RPMI8226 (cell line): ENCODE results near the gene ATF7.
"Not testable (repeated sequence)": the region's sequence is repeated elsewhere in the genome, so short reads cannot be mapped to it uniquely, and the experiment has no call there.

Source experiments
- DNase-seq: peaks from one replicate; pipeline ENCODE4 v3.0.0-alpha.2; 2015

ATF7 gene

DNA sequence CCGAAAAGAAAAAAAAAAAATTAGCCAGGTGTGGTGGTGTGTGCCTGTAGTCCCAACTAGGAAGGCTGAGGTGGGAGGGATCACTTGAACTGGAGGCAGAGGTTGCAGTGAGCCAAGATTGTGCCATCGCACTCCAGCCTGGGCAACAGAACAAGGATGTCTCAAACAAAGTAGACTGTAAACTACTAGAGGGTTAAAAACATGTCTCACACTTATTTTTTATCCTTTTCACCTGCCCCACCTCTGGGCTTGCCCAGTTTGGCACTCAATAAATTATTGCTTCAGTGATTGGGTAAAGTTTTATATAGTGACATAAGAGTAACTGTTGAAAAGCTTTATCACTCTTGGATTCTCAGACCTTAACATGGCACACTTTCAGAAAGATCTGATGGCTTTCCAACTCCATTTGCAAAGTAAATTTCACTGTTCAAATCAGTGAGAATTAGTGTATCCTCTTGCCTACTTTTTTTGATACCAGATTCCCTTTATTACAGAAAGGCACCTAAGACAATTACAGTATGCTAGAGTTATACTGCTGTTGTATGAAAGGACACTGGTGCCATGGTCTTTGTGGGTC, 62.6 kb downstream of the ATF7 start:
- DNase-seq = no peak

DNA sequence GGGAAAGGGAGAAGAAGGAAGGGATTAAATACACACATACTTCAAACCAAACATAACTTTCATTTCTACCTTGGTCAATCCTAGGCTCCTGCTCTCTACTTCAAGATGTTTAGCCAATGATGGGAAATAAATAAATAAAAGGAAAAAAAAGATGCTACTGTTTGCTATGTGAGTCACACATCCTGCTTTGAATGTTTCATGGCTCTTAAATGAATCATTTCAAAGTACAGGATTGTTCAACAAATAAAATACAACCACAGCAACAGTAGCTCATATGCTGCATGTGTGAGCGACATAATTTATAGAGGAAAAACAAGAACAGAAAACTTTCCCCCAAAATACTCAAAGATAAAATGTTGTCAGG, 64.6 kb downstream of the ATF7 start:
- no peak for DNase-seq

DNA sequence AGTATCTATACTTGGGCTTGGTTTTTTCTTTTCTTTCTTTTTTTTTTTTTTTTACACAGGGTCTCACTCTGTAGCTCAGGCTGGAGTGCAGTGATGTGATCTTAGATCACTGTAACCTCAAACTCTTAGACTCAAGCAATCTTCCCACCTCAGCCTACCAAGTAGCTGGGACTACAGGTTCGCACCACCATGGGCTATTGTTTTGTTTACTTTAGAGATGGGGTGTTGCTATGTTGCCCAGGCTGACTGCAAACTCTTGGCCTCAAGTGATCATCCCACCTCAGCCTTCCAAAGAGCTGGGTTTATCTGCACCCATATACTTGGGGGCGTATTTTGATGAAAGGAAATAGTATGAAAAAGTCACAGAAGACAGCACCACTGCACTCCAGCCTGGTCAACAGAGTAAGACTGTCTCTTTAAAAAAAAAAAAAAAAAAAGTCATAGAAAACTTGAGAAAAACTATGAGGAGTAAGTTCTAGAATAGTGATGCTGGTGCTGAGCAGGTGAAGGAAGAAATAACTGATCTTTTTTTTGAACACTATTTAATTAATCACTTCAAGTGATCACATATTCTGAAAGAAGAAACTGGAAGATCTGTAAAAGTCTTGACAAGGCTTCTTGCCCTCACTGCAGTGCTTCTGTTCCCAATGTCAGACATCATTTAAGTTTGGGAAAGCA, 65.1 kb downstream of the ATF7 start:
- no peak for DNase-seq

DNA sequence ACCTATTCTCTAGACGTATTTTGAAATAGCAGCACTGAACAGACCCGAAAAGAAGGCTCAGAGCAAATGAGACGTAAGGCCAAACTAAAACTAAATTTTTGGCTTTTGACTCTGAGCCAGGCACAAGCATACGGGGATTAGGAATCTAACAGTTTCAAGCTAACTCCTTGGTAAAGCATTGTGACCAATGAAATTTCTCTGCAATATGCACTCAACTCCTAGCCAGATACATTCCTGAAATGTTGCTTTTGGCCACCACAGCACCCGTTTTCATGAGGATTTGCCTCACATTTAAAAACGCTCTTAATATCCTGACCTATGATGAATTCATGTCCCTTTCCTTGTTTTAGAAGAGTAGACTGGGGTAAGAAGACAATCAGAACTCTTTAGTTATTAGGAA, 65.8 kb downstream of the ATF7 start:
- no peak for DNase-seq

DNA sequence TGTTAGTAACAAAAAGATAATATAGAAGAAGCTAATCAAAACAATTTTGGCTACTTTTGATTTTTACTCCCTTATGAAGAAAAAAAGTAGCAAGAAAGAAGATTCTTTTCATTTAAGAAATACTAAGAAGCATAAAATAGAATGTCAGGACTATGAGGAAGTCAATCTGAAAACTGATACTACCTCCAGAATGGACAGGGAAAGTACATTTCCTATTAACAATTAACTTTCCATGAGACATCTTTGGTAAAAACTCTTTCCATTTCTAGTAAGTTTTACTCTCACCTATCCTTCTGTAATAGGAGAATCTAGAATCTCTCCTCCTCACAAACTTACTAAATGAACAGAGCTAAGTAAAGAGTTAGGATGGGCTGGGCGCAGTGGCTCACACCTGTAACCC, 67.6 kb downstream of the ATF7 start:
- DNase-seq = no peak

DNA sequence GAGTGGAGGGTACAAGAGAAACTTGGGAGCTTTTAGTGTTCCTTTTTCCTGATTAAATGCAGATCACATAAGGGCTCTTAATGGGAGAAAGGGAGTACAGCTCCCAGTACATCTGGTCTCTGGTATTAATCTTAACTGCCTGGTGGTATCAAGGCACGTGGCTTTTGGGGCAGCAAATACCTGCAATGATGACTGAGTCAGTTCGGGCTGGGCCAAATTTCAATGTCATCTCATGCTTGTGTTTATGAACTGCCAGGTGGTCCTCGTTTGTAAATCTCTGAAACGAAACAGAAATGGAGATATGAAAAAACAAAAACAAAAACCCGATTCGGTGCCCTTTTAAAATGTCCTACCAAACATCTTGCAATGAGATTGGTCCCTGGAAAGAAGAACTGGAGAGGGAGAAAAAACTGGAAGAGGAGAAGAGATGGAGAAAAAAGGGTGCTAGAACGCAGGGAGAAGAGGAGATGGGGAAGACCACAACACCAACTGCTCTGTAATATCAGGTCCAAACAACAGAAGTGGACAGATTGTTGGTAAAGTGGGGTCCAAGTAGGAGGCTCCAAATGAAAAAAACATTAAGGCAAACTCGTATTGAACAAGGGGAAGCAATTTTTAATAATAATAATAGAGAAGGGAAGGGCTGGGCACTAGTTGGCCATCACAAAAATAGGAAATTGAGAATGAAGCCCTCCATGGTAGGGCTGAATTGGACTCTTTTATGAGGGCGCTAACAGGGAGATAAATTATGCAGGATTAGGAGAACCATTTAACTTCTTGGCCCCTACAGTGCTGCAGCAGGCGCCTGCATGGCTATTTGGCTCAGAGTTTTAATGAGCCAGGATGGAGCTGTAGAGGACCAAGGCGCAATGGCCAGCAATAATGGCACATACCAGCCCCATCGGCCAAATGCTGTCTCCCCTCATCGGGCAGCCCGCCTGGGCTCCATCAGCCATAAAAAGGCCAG, 73.5 kb downstream of the ATF7 start:
- no peak for DNase-seq

DNA sequence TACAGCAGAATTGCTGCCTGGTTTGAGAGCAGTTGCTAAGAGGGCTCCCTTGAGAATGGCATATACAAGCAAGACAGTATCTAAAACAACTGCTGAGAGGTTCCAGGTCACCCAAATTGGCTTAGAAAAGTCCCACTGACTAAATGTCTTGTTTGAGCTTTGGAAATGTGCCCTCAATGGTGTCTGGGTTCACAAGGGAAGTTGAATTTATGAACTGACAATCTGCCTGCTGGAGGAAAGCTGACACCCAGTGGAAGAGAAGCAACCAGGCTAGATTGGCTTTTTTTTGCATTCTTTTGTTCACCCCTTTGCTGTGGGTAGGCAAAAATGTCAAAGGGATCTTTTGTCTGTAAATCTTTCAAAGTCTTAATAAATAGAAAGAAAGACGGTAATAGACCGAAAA, 74.3 kb downstream of the ATF7 start:
- no peak for DNase-seq

DNA sequence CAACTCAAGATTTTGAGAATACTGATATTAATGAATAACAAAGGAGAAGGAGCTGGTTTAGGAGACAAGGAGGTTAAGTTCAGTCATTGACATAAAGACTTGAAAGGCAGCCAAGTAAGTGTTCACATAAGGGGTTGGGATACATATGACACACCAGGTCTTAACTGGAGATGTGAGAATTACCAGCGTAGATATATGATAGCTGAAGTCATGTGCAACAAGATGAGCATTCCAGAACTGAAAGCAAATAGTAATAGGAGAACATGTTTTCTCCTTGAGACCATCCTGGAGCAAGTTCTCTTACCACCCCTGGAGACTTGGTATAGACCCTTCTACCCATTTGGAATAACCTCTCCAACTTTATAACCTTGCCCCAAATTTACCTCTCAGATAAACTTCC, 75.6 kb downstream of the ATF7 start:
- DNase-seq = no peak

DNA sequence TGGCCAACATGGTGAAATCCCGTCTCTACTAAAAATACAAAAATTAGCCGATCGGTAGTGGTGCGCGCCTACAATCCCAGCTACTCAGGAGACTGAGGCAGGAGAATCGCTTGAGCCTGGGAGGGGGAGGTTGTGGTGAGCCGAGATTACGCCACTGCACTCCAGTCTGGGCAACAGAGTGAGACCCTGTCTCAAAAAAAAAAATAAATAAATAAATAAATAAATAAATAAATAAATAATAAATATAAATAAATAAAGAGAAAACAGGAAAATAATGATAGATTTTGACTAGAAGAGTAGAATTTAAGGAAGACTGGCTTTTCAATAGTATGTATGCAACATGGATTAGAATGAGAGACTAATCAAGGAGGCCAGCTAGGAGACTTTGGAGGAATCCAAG, 76.1 kb downstream of the ATF7 start:
- DNase-seq = not testable (repeated sequence)

DNA sequence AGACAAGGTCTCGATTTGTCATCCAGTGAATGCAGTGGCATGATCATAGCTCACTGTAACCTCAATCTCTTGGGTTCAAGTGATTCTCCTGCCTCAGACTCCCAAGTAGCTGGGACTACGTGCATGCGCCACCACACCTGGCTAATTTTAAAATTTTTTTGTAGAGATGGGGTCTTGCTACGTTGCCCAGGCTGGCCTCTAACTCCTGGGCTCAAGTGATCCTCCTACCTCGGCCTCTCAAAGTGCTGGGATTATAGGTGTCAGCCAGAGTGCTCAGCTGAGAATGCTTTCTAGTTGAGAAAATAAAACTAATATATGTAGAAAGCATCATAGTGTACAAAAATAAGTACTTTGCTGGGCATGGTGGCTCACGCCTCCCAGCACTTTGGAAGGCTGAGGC, 77.8 kb downstream of the ATF7 start:
- DNase-seq = not testable (repeated sequence)

DNA sequence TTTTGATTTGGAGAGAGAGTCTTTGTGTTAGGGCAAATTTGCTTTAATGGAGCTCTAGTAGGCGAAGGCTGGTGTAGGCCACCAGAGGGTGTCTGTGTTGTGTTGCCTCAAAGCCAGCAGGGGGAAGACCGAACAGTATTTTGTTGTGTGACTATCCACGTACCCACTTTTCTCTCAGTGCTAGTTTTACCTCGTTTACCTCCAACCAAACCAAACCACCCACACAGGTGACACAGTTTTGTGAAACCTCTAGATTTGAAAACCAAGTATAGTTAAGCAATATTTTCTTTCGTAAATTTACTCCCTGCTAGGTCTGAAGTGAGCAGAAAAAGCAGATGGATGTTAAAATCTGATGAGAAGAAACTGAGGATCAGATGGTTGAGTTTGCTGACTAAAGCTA, 82.6 kb downstream of the ATF7 start:
- peak; percentile 47 for DNase-seq

DNA sequence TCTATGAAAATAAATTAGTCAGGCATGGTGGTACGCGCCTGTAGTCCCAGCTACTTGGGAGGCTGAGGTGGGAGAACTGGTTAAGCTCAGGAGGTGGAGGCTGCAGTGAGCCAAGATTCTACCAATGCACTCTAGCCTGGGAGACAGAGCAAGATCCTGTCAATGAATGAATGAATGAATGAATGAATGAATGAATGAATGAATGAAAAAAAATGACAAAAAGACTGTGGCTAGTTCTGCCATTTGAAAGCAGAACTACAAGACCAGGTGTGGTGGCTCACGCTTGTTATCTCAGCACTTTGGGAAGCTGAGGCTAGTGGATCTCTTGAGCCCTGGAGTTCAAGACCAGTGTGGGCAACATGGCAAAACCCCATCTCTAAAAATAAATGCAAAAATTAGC, 86.7 kb downstream of the ATF7 start:
- no peak for DNase-seq

DNA sequence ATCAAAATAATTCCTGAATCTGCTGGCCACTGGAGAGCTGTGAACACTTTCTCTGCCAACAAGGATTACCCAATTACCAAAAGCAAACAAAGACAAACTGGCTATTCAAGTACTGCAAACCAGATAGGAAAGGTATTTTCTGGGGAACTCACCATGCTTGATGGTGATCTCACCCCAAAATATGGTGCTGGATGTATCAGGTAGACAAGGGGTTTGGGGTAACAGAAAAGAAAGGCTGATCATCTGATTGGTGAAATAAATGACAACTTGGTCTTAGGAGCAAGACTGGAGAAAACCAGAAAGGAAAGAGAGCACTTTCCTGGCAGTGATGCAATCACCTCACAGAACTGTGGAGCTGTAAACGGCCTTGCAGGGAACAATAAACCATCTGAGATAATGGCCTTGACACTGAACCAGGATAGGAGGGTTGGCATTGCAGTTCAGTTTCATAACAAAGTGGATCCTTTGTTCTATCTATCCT, 87.9 kb downstream of the ATF7 start:
- no peak for DNase-seq

DNA sequence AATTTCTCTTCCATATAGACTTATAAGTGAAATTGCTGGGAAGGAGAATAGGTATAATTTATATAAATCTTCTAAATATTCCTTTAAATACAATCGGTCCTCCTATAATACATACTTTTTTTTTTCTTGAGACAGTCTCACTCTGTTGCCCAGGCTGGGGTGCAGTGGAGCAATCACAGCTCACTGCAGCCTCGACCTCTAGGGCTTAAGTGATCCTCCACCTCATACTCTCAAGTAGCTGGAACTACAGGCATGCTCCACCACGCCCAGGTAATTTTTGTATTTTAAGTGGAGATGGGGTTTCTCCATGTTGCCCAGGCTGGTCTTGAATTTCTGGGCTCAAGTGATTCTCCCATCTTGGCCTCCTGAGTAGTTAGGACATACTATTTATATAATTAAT, 89.2 kb downstream of the ATF7 start:
- DNase-seq = no peak

DNA sequence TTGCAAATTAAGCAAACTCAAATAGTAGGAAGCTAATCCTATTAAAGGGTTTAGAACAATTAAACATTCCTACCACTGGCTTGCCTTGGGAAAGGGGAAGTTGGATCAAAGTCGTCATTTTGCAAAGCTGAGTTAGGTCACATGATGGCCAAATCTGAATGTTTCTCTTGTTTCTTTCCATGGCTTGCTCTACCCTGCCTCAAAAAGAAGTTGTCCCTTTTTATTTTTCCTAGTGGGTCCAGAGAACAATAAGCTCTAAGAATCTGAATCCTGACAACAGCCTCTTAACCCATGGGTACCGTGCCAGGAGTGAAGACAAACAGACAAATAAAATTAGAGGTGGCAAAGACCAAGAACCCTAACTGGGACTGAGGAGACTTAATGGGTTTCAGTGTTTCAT, 92.7 kb downstream of the ATF7 start:
- DNase-seq = no peak

DNA sequence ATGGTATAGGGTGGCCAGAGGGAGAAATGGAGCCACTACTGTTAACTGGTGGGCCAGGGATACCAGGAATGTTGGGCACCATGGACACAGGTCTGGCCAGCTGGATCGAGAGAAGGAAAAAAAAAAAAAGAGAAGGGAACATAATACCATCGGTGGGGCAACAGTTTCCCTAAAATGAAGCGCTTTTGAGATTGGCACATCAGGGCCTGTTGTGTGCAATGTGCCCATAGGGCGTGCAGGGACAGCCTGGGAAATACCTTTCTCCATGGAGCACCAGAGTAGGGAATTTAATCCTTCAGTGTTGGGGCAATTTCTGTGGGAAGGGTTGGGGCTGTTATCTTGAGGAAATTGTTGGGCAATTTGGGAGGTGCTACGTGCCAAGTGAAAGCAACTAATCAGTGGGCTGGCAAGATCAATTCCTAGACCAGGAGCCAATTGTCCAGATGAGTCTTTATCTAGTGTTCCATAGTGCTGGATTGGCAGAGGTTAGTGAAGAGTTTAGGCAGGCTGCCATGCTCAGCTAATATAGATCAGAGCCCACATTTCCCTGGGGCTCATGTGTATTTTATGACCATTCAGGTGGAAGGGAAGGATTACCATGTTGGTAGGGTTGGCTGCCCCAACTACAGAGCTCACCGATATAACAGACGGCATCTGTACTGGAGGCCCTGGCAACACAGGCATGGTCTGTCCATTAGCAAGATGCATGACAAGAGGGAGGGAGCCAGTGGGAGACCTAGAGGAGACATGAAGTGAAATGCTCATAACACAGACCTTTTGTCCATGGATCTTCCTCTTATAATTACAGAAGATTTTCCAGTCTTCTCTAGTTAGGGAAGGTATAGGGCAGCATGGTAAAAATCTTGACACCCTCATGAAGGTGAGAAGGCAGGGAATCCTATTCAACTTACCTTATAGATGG, 93.4 kb downstream of the ATF7 start:
- no peak for DNase-seq

DNA sequence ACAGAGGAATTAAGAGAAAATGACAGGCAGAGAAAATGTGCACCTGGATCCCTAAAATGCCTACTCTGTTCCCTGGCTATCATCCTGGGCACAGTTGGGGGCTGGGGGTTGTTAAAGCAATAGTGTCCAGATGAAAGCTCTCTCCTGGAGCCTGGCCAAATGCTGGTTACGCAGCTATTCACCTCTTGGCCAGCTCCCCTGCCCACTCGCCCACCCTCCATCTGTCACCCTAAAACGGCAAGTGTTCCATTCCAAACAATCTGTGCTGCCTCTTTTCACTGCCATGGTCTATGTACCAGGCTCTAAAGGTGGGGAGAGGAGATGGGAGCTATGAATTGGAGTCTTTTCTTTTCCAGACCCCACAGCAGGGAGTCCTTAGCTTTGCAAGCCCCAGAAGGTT, 94.2 kb downstream of the ATF7 start:
- no peak for DNase-seq

DNA sequence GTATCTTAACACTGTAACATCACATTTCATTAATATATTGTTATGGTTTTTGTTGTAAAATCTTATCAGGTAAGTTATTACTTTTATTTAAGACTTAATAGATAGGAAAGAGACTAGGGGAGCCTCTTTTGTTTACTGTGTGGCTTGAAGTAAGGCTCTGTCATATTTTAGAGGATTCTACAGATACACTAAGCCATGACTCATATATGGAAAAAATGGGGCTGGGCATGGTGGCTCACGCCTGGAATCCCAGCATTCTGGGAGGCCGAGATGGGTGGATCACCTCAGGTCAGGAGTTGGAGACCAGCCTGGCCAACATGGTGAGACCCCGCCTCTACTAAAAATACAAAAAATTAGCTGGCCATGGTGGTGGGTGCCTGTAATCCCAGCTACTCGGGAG, 95.3 kb downstream of the ATF7 start:
- DNase-seq = no peak

DNA sequence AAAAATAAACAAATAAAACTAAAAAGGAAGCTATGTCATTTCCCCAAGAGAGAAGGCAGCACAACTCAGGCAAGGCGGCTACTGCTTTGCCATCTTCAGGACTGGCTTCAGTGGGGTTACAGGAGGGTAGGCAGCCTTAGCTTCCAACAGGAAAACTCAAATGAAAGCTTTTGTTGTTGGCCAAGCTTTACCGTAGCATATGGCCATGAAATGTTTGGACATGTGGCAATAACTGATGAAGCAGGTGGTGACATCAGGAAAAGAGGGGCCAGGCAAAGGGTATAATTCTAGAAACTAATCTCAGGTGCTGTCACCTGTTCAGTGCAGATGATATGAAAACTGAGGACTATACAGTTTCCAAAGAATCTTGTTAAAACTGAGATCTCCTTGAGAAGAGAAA, 96.1 kb downstream of the ATF7 start:
- no peak for DNase-seq

DNA sequence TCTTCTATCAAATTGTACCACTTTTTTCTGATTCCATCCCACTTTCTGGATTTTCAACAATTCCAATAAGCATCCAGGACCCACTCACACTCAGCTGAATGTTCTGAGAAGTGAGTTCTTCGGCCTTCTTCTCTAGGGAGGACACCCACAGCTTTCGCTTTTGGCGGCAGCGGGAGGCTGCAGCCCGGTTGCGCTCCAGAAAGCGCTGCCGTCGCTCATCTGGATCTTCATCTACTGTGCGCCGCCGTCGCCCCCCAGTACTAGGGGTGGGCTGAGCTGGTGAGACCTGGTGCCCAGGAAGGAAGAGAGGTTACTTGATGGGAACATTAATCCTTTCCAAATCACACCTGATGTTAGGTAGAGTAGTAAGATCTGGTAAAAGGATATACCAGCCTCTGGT, 101.7 kb downstream of the ATF7 start:
- DNase-seq = no peak

DNA sequence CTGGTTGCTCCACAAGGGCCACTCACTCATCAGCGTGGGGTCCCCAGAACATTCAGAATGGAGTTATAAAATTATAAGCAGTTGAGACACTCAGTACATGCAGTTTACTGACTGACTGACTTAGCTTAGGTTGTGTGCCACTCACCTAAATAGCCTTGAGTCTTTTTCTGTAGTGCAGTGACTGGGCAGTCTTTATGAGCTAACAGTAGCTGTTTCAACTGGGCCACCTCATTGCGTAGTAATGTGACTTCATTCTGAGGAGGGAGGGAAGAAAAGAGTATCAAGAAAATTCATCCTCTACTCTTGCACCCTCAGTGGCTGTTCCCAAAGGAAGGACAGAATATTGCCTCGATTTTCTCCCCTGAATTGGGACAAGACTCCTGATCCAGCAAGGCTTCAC, 103.1 kb downstream of the ATF7 start:
- no peak for DNase-seq

DNA sequence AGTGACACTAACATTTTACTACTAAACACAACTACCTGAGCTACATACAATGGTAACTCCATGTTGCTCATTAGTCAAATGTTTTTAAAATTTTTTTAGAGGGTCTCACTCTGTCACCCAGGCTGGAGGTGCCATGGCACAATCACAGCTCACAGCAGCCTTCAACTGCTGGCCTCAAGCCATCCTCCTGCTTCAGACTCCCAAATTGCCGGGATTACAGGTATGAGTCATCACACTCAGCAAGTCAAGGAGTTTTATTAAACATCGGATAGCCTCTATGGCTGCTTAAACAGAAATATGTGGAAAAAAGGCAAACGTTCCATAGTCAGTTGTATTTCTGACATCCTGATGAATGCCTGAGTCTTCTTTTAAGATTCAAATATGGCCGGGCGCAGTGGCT, 107.8 kb downstream of the ATF7 start:
- no peak for DNase-seq
